GM18858 (cell line): Measurements from ENCODE around the gene SVOP.

Source experiments
- ATAC-seq: cut with Tn5 transposase; IDR thresholded peaks from one replicate; pipeline ENCODE4 v1.9.1; 2021; ENCODE audit not compliant: unreplicated experiment

SVOP gene

DNA sequence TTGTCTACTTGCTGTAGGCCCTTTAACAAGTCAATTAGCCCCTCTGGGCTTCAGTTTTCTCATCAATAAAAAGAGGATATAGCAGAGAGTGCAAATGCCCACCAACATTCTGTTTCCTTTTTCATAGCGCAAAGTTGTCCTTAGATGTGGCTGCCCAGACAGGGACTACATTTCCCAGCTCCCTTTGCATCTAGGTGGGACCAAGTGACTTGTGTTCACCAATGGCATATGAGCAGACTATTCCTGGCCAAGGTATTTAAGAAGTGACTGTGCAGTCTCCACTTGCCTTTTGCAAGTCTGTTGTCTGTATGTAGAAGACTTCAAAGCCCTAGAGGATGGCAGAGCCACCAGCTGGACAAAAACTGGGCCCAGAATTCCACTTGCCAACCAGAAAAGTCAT is 81.3 kb downstream of the SVOP start:
- ATAC-seq: no peak

GRCh38 chr12:108938247-108938924 is 82.5 kb downstream of the SVOP start:
- ATAC-seq: no peak

- no peak for ATAC-seq
Observed at GRCh38 chr12:108935159-108935763, 85.6 kb downstream of the SVOP start.

DNA sequence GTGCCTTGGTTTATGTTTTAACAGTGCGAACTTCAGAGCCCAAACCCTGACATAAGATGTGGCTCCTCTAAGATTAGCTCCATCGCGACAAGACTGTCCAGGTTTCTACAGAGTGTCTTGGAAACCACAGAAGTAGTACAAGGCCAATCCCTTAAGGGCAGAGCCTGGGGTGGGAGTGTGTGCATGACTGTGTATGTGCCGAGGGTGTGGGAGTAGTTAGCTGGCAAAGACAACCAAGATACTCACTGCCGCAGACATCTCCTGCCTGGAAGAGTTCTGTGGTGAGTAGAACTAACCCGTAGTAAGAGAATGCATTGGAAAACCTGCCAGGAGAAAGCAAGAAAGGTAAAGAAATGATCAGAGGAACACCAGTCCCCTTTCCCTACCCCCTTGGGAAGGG is 86.9 kb downstream of the SVOP start:
- ATAC-seq: no peak

GRCh38 chr12:108930756-108931155 is 90.1 kb downstream of the SVOP start:
- ATAC-seq: no peak

- ATAC-seq: no peak
Observed at GRCh38 chr12:108930155-108930554, 90.7 kb downstream of the SVOP start.

DNA sequence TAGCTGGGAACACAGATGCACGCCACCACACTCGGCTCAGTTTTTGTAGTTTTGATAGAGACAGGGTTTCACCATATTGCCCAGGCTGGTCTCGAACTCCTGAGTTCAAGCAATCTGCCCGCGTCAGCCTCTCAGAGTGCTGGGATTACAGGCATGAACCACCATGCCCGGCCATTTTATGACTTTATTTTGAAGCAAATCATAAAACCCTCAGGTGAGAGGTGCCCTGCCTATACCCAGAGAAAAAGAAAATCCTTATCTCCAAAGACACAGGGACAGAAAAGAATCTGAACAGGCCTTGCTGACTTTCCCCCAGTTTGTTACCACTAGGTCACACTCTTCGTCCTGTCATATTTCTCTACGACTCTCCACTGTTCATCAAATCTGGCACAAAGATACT is 92.2 kb downstream of the SVOP start:
- no peak for ATAC-seq

DNA sequence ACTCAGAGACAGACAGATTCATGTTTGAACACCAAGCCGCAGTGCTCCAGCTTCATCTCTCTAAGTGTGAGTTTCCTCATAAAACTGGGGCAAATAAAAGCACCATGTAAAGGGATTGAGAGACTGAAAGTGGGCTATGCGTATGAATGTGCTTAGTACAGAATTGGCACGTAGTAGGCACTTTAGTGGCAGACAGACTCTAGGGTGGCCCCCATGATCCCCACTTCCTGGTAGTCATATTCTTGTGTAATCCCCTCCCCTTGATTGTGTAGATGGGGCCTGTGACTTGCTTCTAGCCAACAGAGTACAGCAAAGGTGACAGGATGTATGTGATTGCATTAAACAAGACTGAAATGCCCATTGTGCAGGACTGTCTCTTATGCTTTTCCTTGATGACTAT is 98.0 kb downstream of the SVOP start:
- no peak for ATAC-seq

DNA sequence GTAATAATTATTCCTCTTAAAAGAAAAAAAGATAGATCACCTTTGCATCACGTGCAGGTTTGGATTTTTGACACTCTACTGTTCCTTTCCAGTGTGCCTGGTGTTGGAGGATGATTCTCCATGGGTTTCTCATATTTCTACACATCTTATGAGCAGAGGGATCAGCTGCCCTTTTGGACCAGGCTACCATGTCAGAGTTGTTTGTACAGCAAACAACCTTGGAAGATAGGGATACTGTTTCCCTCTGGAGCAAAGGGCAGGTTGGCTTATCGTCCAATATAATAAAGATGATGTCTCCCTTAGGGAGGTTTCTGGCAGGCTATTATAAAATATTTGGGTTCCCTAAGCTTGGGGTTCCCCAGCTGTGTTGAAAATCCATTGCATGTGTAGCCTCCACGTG is 98.9 kb downstream of the SVOP start:
- ATAC-seq: no peak

DNA sequence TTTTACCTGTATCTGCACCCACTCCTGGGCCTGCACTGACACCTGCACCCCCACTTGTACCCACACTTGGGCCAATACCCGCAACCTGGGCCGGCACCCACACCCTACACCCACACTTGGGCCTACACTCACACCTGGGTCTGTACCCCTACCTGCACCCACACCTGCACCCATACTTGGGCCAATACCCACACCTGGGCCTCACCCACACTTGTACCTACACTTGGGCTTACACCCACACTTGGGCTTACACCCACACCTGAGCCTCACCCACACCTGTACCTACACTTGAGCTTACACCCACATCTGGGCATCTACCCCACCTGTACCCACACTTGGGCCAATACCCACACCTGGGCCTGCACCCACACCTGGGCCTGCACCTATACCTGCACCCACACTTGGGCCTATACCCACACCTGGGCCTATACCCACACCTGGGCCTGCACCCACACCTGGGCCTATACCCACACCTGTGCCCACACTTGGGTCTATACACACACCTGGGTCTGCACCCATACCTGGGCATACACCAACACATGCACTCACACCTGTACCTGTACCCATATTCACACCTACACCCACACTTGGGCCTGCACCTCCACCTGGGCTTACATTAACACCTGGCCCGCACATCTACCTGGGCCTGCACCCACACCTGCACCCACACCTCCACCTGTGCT is 101.8 kb downstream of the SVOP start:
- ATAC-seq: no peak

DNA sequence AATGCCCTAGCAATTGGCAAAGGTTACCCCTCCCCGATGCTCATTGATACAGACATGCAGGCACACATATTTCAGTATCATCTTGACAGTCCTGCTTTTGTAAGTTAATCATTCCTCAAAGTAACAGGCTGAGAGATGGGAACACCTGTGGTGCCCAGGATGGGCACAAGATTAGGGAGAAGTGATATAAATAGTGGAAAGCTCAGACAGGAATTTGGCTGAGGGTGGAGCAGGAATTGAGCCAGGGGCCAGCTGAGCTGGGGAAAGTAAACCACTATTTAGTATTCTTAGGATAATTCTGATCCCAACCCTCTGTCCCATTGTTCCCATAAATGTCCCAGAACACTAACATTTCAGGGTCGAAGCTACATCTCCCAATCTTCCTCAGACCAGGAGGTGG is 102.7 kb downstream of the SVOP start:
- ATAC-seq: no peak

DNA sequence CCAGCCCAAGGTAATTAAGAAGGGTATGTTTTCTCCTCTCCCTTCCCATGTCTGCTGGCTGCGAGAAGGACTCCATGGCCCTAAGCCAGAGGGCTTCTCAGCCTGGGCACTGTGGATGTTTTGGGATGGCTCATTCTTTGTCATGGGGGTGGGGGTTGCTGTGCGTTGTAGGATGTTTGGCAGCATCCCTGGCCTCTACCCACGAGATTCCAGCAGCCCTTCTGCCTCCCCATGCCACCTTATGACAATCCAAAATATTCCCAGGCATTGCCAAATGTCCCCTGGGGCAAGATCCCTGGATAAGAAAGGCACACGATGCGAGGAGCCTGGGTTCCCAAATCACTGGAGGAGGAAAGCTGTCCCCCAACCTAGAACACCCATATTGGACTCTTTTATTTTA is 104.5 kb downstream of the SVOP start:
- ATAC-seq: no peak

GRCh38 chr12:108915632-108916133 is 105.2 kb downstream of the SVOP start:
- no peak for ATAC-seq

GRCh38 chr12:108914121-108914531 is 106.7 kb downstream of the SVOP start:
- ATAC-seq: no peak

DNA sequence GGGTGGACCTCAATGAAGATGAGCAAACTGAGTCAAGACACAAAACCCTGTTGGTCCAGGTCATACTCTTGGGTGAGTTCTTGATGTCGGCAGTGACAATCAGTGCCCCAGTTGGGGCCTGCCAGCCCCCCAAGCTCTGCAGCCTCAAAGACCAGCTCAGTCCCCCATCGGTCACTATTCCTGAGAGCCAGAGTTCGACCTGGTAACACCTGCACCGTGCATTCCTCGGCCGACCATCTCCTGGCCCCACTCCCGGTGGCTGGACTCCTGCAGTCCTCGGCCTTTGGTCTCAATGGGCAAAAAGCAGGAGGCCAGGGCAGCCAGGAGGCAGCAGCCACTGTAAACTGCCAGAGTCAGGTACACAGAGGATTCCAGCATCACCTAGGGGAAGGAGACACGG is 108.5 kb downstream of the SVOP start:
- ATAC-seq: no peak

DNA sequence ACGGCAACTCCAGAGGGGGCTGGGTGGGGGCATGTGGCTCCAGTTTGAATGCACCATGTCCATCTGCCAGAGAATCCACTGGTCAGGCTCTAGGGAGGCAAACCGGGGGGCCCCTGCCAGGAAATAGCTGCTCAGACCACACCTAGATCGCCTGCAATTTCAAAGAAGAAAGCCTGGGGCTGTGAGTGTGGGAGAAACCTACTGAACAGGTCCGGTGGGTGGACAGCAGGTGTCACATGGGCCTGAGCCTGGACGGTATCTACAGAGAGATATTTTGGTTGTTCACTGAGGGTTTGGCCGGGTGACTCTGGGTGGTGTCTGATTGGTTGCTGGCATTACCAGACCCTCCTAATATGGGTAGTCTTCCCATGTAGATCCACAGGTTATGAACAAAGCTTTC is 109.0 kb downstream of the SVOP start:
- no peak for ATAC-seq

GRCh38 chr12:108910336-108910735 is 110.5 kb downstream of the SVOP start:
- no peak for ATAC-seq

GRCh38 chr12:108907839-108908351 is 113.0 kb downstream of the SVOP start:
- ATAC-seq: no peak

DNA sequence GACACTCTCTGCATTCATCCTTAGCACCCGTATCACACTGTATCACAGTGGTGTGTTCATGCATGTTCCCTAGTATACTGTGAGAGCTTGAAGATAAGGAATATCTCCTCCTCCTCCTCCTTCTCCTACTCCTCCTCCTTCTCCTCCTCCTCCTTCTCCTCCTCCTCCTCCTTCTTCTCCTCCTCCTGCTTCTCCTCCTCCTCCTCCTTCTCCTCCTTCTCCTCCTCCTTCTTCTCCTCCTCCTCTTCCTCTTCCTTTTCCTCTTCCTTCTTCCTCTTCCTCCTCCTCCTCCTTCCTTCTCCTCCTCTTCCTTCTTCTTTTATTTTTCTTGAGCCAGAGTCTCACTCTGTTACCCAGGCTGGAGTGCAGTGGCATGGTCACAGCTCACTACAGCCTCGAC is 113.9 kb downstream of the SVOP start:
- ATAC-seq: no peak

GRCh38 chr12:108905725-108906124 is 115.1 kb downstream of the SVOP start:
- ATAC-seq: no peak

DNA sequence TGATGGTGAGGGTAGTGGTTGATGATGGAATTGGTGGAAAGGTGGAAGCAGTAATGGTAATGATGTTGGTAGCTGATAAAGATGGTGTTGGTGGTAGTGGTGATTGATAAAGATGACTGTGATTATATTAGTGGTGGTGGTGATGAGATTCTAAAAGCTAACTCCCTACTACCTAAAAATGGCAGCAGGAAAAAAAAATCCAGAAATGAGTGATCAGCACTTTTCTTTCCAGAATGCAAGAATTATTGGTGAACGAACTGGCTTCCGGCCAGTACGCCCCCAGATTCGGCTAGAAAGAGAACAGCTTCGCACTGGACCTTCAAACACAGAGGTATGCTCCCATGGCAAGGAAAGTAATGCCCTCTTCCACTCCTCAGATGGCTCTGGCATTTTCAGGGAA is 121.7 kb downstream of the SVOP start:
- ATAC-seq: no peak

GRCh38 chr12:108896817-108897216 is 124.1 kb downstream of the SVOP start:
- no peak for ATAC-seq
